Transverse colon (tissue), 4 donors: ENCODE data around the gene STAB2. TPM values are rescaled to one million over a fixed set of nuclear protein-coding genes. Genes with fewer than 3 reads are reported as not detected.
A peak's percentile ranks its signal among the peaks of the same experiment; 100 is the strongest.

ENCODE experiments used
- DNase-seq: peaks from one replicate; pipeline ENCODE4 v3.0.0-alpha.2; 2019
- H3K27ac ChIP-seq, 4 donors: fragments of 200-600 bp; sonication (generic); 2 replicates each; pipeline ENCODE4 v1.5.1; 2016 to 2018; ENCODE audit warnings: inconsistent platforms in 4 of 4
- H3K27me3 ChIP-seq: fragments of 200-600 bp; sonication (generic); 2 replicates; pipeline ENCODE4 v1.5.1; 2017; ENCODE audit warnings: inconsistent platforms
- H3K36me3 ChIP-seq, 4 donors: fragments of 200-600 bp; sonication (generic); 2 replicates each; pipeline ENCODE4 v1.5.1; 2017 to 2019; ENCODE audit warnings: inconsistent platforms in 4 of 4
- H3K4me1 ChIP-seq, 4 donors: fragments of 200-600 bp; sonication (generic); 2 replicates each; pipeline ENCODE4 v1.5.1; 2017 to 2020; ENCODE audit warnings: inconsistent platforms in 4 of 4
- H3K4me3 ChIP-seq, 4 donors: fragments of 200-600 bp; sonication (generic); 1 replicate in 1 of 4; 2 replicates in 3 of 4; pipeline versions ENCODE4 v1.5.1 to v1.6.1; 2017 to 2019; ENCODE audit warnings: inconsistent platforms in 4 of 4
- H3K9me3 ChIP-seq, 2 donors: fragments of 200-600 bp; sonication (generic); 2 replicates each; pipeline ENCODE4 v1.5.1; 2017 to 2019; ENCODE audit warnings: inconsistent platforms in 2 of 2
- CTCF ChIP-seq, 5 experiments: fragments of 200-600 bp in 3 of 5; fragments of 450-650 bp in 2 of 5; sonication (generic) in 3 of 5; IDR thresholded peaks; 1 replicate in 2 of 5; 2 replicates in 3 of 5; pipeline ENCODE4 v1.5.1; 2016 to 2017; ENCODE audit warnings: antibody characterized with exemption in 5 of 5, inconsistent platforms in 3 of 5, mild to moderate bottlenecking in 2 of 5, moderate library complexity in 1 of 5
- EP300 ChIP-seq: sonication (generic); formaldehyde crosslinking; IDR thresholded peaks from one replicate; pipeline ENCODE4 v1.6.1; 2017; ENCODE audit warnings: antibody characterized with exemption, low read depth
- POLR2A ChIP-seq: fragments of 450-650 bp; IDR thresholded peaks from one replicate; pipeline ENCODE4 v1.6.1; 2016; ENCODE audit warnings: antibody characterized with exemption, mild to moderate bottlenecking, moderate library complexity
- POLR2AphosphoS5 ChIP-seq, 3 donors: sonication (generic); formaldehyde crosslinking; IDR thresholded peaks; one replicate each; pipeline ENCODE4 v1.6.1; 2016; ENCODE audit warnings: antibody characterized with exemption in 3 of 3
- WGBS, 2 donors: methylation state at CpG; one replicate each; pipeline ENCODE4 v1.1.5; 2018; ENCODE audit warnings: low coverage in 1 of 2; 5-methylcytosine and 5-hydroxymethylcytosine counted together
- in situ Hi-C, 4 donors: fragments of 200-750 bp; cut with MboI; loops; one replicate each; pipeline versions ENCODE4 v1.15.0 to v1.15.1; 2017; ENCODE audit warnings: low sequenced_read_pairs in 3 of 4, low pct_ligation_motif_present in 1 of 4, low pct_unique_long_range_greater_than_20kb in 1 of 4
- intact Hi-C: fragments of 100-400 bp; cut with DNase I; formaldehyde crosslinking; loops from one replicate; pipeline ENCODE4 v1.15.1; 2023; ENCODE audit warnings: low total_unique reads
- total RNA-seq, 4 donors: library from RNA; depleted of rRNA; stranded (reverse); fragments of >200 nt; gene quantifications; one replicate each; pipeline ENCODE4 v1.1.0, GENCODE V29; 2016

Gene STAB2
- total RNA-seq, 4 donors from 2014 or later = 0.48 to 1.9 (median 1.1) TPM; not detected in 1

GRCh38 chr12:103546959-103547358 is 40.1 kb upstream of the STAB2 start:
- 68 to 94% methylated on average over 2 of the region's 2 CpGs for WGBS, 2 donors
- no peaks in the 10 kb centered on the region for H3K9me3 ChIP-seq
- no peak overlapping the region for H3K27ac ChIP-seq
- DNase-seq = no peak
- H3K4me1 ChIP-seq = no peaks in the 10 kb centered on the region
- no peak overlapping the region for H3K4me3 ChIP-seq
- no peak for TF ChIP-seq POLR2A
- no peak for TF ChIP-seq EP300
- no peak for TF ChIP-seq POLR2AphosphoS5 (IDR thresholded peaks at IDR 0.05)
- TF ChIP-seq CTCF (IDR thresholded peaks at IDR 0.05) = no peak
- intact Hi-C loops (loop anchor here (5.0 to 10.0 kb wide), 2 partner anchors 600 to 662 kb away; no protein-coding TSS in a partner anchor), in situ Hi-C loops (loop anchor here (5.0 to 25.0 kb wide), 3 partner anchors 600 to 610 kb away; no protein-coding TSS in a partner anchor)
- H3K27me3 ChIP-seq = peaks cover 7% of the 10 kb centered on the region
- no peaks in the 10 kb centered on the region for H3K36me3 ChIP-seq

- H3K4me3 ChIP-seq = no peak overlapping the region
- no peaks in the 10 kb centered on the region for H3K4me1 ChIP-seq
- TF ChIP-seq POLR2AphosphoS5 (IDR thresholded peaks at IDR 0.05) (no peak), EP300 (no peak), CTCF (IDR thresholded peaks at IDR 0.05) (no peak), POLR2A (no peak)
- intact Hi-C loops = loop anchor here (5.0 to 10.0 kb wide), 2 partner anchors 600 to 663 kb away; no protein-coding TSS in a partner anchor
- no peaks in the 10 kb centered on the region for H3K9me3 ChIP-seq
- H3K27ac ChIP-seq = no peak overlapping the region
- no peaks in the 10 kb centered on the region for H3K36me3 ChIP-seq
- 56% methylated on average over 2 to 3 of the region's 3 CpGs for WGBS, 2 donors
- in situ Hi-C loops = loop anchor here (5.0 to 25.0 kb wide), 3 partner anchors 600 to 610 kb away; no protein-coding TSS in a partner anchor
- peaks cover 7% of the 10 kb centered on the region for H3K27me3 ChIP-seq
- no peak for DNase-seq
These were observed 39.7 kb upstream of the STAB2 start for GRCh38 chr12:103547376-103547775.

- DNase-seq = no peak
- intact Hi-C loops (loop anchor here (5.0 to 10.0 kb wide), 2 partner anchors 601 to 663 kb away; no protein-coding TSS in a partner anchor), in situ Hi-C loops (loop anchor here (5.0 to 25.0 kb wide), 3 partner anchors 601 to 611 kb away; no protein-coding TSS in a partner anchor)
- TF ChIP-seq POLR2A = no peak
- no peak overlapping the region for H3K4me3 ChIP-seq
- no peaks in the 10 kb centered on the region for H3K36me3 ChIP-seq
- no peaks in the 10 kb centered on the region for H3K9me3 ChIP-seq
- H3K4me1 ChIP-seq = no peaks in the 10 kb centered on the region
- no peak overlapping the region for H3K27ac ChIP-seq
- peaks cover 7% of the 10 kb centered on the region for H3K27me3 ChIP-seq
- 40 to 72% methylated on average over 3 to 6 of the region's 6 CpGs for WGBS, 2 donors
These were observed 39.1 kb upstream of the STAB2 start for GRCh38 chr12:103547929-103548328.

- TF ChIP-seq POLR2A (no peak), POLR2AphosphoS5 (IDR thresholded peaks at IDR 0.05) (no peak), CTCF (IDR thresholded peaks at IDR 0.05) (peak; percentile 76 to 81 (median 78))
- Histone ChIP-seq H3K27me3 (peaks cover 7% of the 10 kb centered on the region), H3K9me3 (no peaks in the 10 kb centered on the region), H3K27ac (no peak overlapping the region), H3K36me3 (no peaks in the 10 kb centered on the region), H3K4me1 (no peaks in the 10 kb centered on the region), H3K4me3 (no peak overlapping the region)
- WGBS, 2 donors = 19 to 22% methylated on average over 10 of the region's 10 CpGs
- peak; percentile 67 for DNase-seq
- in situ Hi-C loops (loop anchor here (5.0 to 25.0 kb wide), 3 partner anchors 602 to 612 kb away; no protein-coding TSS in a partner anchor), intact Hi-C loops (loop anchor here (5.0 to 10.0 kb wide), 2 partner anchors 602 to 664 kb away; no protein-coding TSS in a partner anchor)
These were observed 38.2 kb upstream of the STAB2 start for GRCh38 chr12:103548622-103549601.
